Measurements from ENCODE around the gene DLGAP1. TPM values are rescaled to one million over a fixed set of nuclear protein-coding genes. Genes with fewer than 3 reads are reported as not detected.

Gene DLGAP1
- total and polyA plus RNA-seq, 2 of the 4 experiments (the other 2 are of a cell fraction) = under 0.01 to 0.09 TPM

- H3K9me3 ChIP-seq (ENCODE audit: control insufficient read depth, insufficient read depth, low read length) = no peaks in the 10 kb centered on the region
- no peak overlapping the region for H3K18ac ChIP-seq (ENCODE audit: low read depth, low read length)
- no peaks in the 10 kb centered on the region for H3K4me1 ChIP-seq (ENCODE audit: control insufficient read depth, insufficient read depth, low read length)
- no peak overlapping the region for H4K8ac ChIP-seq (ENCODE audit: low read depth in 2 of 2, low read length in 2 of 2)
- H2AFZ ChIP-seq (replicated peaks; ENCODE audit: low read length, poor library complexity) = no peak overlapping the region
- H2BK20ac ChIP-seq (ENCODE audit: low read depth, low read length) = no peak overlapping the region
- DNase-seq (no peak), ATAC-seq (ENCODE audit: low read depth) (no peak)
- H4K91ac ChIP-seq (ENCODE audit: insufficient read depth, low read depth, low read length) = no peak overlapping the region
- intact Hi-C loops (cut with micrococcal nuclease) (no loop called here), in situ Hi-C loops (cut with MboI; ENCODE audit: low sequenced_read_pairs) (no loop called here), dilution Hi-C loops (cut with HindIII; ENCODE audit: low sequenced_read_pairs, unreplicated experiment) (no loop called here)
- H3K27me3 ChIP-seq (ENCODE audit: control insufficient read depth, insufficient read depth, low read length) = no peaks in the 10 kb centered on the region
- H4K5ac ChIP-seq (ENCODE audit: low read depth, low read length) = no peak overlapping the region
- no CpG with 5 or more reads among the region's 1 CpG for WGBS, 2 experiments (ENCODE audit: extremely low coverage in 2 of 2, insufficient read length in 1 of 2)
- peak; percentile 58 for TF ChIP-seq MAFK (IDR thresholded peaks at IDR 0.05; ENCODE audit: low read depth, low read length)
- TF ChIP-seq POLR2A (IDR thresholded peaks at IDR 0.05; ENCODE audit: low read depth, low read length) = no peak
- no peak overlapping the region for H3K4me3 ChIP-seq (ENCODE audit: insufficient read depth, low read depth, low read length)
- no peak overlapping the region for H3K4ac ChIP-seq (ENCODE audit: low read depth, low read length)
- H2BK120ac ChIP-seq (ENCODE audit: low read depth, low read length) = no peak overlapping the region
- no peak overlapping the region for H2AK5ac ChIP-seq (ENCODE audit: low read depth, low read length)
- no peaks in the 10 kb centered on the region for H4K20me1 ChIP-seq (ENCODE audit: insufficient read depth, low read length)
- H3K14ac ChIP-seq (replicated peaks; ENCODE audit: low read depth, low read length) = no peak overlapping the region
- ChIA-PET CTCF (interaction anchor here (0.8 kb wide), 1 partner anchor 217 kb away, joined by 6 read pairs; no protein-coding TSS in a partner anchor), POLR2A (ENCODE audit: unreplicated experiment) (no interaction called here)
- BruUV-seq (replicated peaks) = no TSS peak
- no peak overlapping the region for H3K4me2 ChIP-seq (ENCODE audit: low read depth, low read length)
- H3K79me1 ChIP-seq (ENCODE audit: low read depth in 1 of 2, low read length in 2 of 2) = no peaks in the 10 kb centered on the region
- H3K9ac ChIP-seq (ENCODE audit: low read depth, low read length) = no peak overlapping the region
- H2BK5ac ChIP-seq (ENCODE audit: low read depth, low read length, poor library complexity, severe bottlenecking) = no peak overlapping the region
- H3K56ac ChIP-seq (ENCODE audit: extremely low read depth, insufficient read depth, low read length) = no peak overlapping the region
- H2BK15ac ChIP-seq (ENCODE audit: low read depth, low read length) = no peak overlapping the region
- no peaks in the 10 kb centered on the region for H3K36me3 ChIP-seq (ENCODE audit: control insufficient read depth, insufficient read depth, low read length)
- H3K23ac ChIP-seq (ENCODE audit: low read depth, low read length) = no peak overlapping the region
- no peak overlapping the region for H3K27ac ChIP-seq (ENCODE audit: insufficient read depth, low read length)
- H3K9me1 ChIP-seq (ENCODE audit: insufficient read depth, low read length) = no peaks in the 10 kb centered on the region
- H2AK9ac ChIP-seq (replicated peaks; ENCODE audit: low read depth, low read length, poor library complexity) = no peak overlapping the region
These were observed 882.3 kb downstream of the DLGAP1 start for GRCh38 chr18:3572761-3573160.
